SU-DHL-6 (cell line): ENCODE data around the gene TUBB3.

Source experiments
- CTCF ChIP-seq: fragments of 200-600 bp; sonication (generic); IDR thresholded peaks from one replicate; pipeline ENCODE4 v1.5.1; 2017; ENCODE audit warnings: antibody characterized with exemption, mild to moderate bottlenecking, low read length, moderate library complexity; ENCODE audit not compliant: insufficient read depth, poor library complexity, severe bottlenecking
- EZH2phosphoT487 ChIP-seq: fragments of 200-600 bp; sonication (generic), shearing (Covaris generic); conservative IDR thresholded peaks from 2 replicates; pipeline ENCODE4 v1.6.1; 2018; ENCODE audit warnings: mild to moderate bottlenecking, antibody characterized with exemption, low read length, moderate library complexity, mixed read lengths

GRCh38 chr16:89954462-89954861 is 31.3 kb downstream of the TUBB3 start:
- TF ChIP-seq CTCF (no peak), EZH2phosphoT487 (no peak)
